Neural cell (in vitro differentiated cells): Measurements from ENCODE around the gene LRMDA.
"Not testable (repeated sequence)": the region's sequence is repeated elsewhere in the genome, so short reads cannot be mapped to it uniquely, and the experiment has no call there.

Experiments used
- CTCF ChIP-seq: fragments of 450-650 bp; IDR thresholded peaks from 2 replicates; pipeline ENCODE4 v1.5.1; 2014; ENCODE audit warnings: antibody characterized with exemption, mild to moderate bottlenecking, moderate library complexity; ENCODE audit not compliant: poor library complexity, severe bottlenecking
- EZH2 ChIP-seq: fragments of 200-600, 300-800 bp; shearing (Covaris generic), sonication (generic); IDR thresholded peaks from 2 replicates; pipeline ENCODE4 v1.6.1; 2014; ENCODE audit warnings: antibody characterized with exemption, low read length, borderline replicate concordance, mild to moderate bottlenecking; ENCODE audit not compliant: insufficient read depth, poor library complexity, severe bottlenecking
- POLR2AphosphoS5 ChIP-seq: IDR thresholded peaks from 2 replicates; pipeline ENCODE4 v1.6.1; 2012
- SMC3 ChIP-seq: fragments of 450-650 bp; conservative IDR thresholded peaks from 2 replicates; pipeline ENCODE4 v1.6.1; 2014; ENCODE audit warnings: antibody characterized with exemption, mild to moderate bottlenecking, moderate library complexity; ENCODE audit not compliant: poor library complexity

- TF ChIP-seq POLR2AphosphoS5, CTCF, SMC3, EZH2: not testable (repeated sequence)
Measured at GRCh38 chr10:75750093-75750875, 318.9 kb downstream of the LRMDA start.
